Measurements from ENCODE around the gene COQ9. TPM values are rescaled to one million over a fixed set of nuclear protein-coding genes. Genes with fewer than 3 reads are reported as not detected.

COQ9 gene
- total RNA-seq, 1 experiment from 2014 or later = 80.8 TPM

GRCh38 chr16:57482845-57483545, 35.7 kb downstream of the COQ9 start:
- Mint-ChIP-seq H3K4me1 (ENCODE audit: insufficient read depth, unreplicated experiment) (peaks cover 5% of the 10 kb centered on the region), H3K9me3 (ENCODE audit: unreplicated experiment) (no peaks in the 10 kb centered on the region), H3K4me3 (ENCODE audit: unreplicated experiment) (no peak overlapping the region), H3K36me3 (ENCODE audit: insufficient read depth, unreplicated experiment) (no peaks in the 10 kb centered on the region), H3K27me3 (ENCODE audit: insufficient read depth, unreplicated experiment) (no peaks in the 10 kb centered on the region), H3K27ac (ENCODE audit: low read depth, unreplicated experiment) (no peak overlapping the region)
- no TSS peak for BruUV-seq (replicated peaks)
- POLR2A ChIA-PET = no interaction called here
- DNase-seq (ENCODE audit: unreplicated experiment) = no peak
- intact Hi-C loops (cut with micrococcal nuclease) = no loop called here
- TF ChIP-seq CTCF (IDR thresholded peaks at IDR 0.05; ENCODE audit: unreplicated experiment) = no peak
- CTCF ChIA-PET = interaction anchor here (0.6 to 2.6 kb wide), 3 partner anchors 21 to 39 kb away, joined by 3 to 10 read pairs (median 3); partner anchors contain the start of gene POLR2C

GRCh38 chr16:57483725-57484514, 36.6 kb downstream of the COQ9 start:
- DNase-seq (ENCODE audit: unreplicated experiment) = no peak
- no peaks in the 10 kb centered on the region for H3K9me3 Mint-ChIP-seq (ENCODE audit: unreplicated experiment)
- H3K4me1 Mint-ChIP-seq (ENCODE audit: insufficient read depth, unreplicated experiment) = peaks cover 5% of the 10 kb centered on the region
- no TSS peak for BruUV-seq (replicated peaks)
- no peak overlapping the region for H3K27ac Mint-ChIP-seq (ENCODE audit: low read depth, unreplicated experiment)
- ChIA-PET POLR2A (no interaction called here), CTCF (interaction anchor here (0.6 to 2.6 kb wide), 3 partner anchors 22 to 382 kb away, joined by 3 to 10 read pairs (median 3); partner anchors contain the start of gene POLR2C)
- no peak for TF ChIP-seq CTCF (IDR thresholded peaks at IDR 0.05; ENCODE audit: unreplicated experiment)
- no peak overlapping the region for H3K4me3 Mint-ChIP-seq (ENCODE audit: unreplicated experiment)
- no peaks in the 10 kb centered on the region for H3K36me3 Mint-ChIP-seq (ENCODE audit: insufficient read depth, unreplicated experiment)
- intact Hi-C loops (cut with micrococcal nuclease) = no loop called here
- H3K27me3 Mint-ChIP-seq (ENCODE audit: insufficient read depth, unreplicated experiment) = no peaks in the 10 kb centered on the region

GRCh38 chr16:57484515-57485005, 37.3 kb downstream of the COQ9 start:
- POLR2A ChIA-PET = interaction anchor here (0.8 to 1.6 kb wide), 2 partner anchors 11 to 22 kb away, joined by 3 to 5 read pairs; partner anchors contain the start of gene POLR2C

More at GRCh38 chr16:57484515-57485005, 37.3 kb downstream of the COQ9 start:
- no TSS peak for BruUV-seq (replicated peaks)
- CTCF ChIA-PET = interaction anchor here (0.6 to 2.6 kb wide), 4 partner anchors 22 to 382 kb away, joined by 3 to 10 read pairs (median 4); partner anchors contain the start of gene POLR2C
- no peaks in the 10 kb centered on the region for H3K27me3 Mint-ChIP-seq (ENCODE audit: insufficient read depth, unreplicated experiment)
- no peak overlapping the region for H3K27ac Mint-ChIP-seq (ENCODE audit: low read depth, unreplicated experiment)
- no peaks in the 10 kb centered on the region for H3K36me3 Mint-ChIP-seq (ENCODE audit: insufficient read depth, unreplicated experiment)
- H3K4me1 Mint-ChIP-seq (ENCODE audit: insufficient read depth, unreplicated experiment) = peaks cover 5% of the 10 kb centered on the region
- no peaks in the 10 kb centered on the region for H3K9me3 Mint-ChIP-seq (ENCODE audit: unreplicated experiment)
- TF ChIP-seq CTCF (IDR thresholded peaks at IDR 0.05; ENCODE audit: unreplicated experiment) = no peak
- intact Hi-C loops (cut with micrococcal nuclease) = no loop called here
- DNase-seq (ENCODE audit: unreplicated experiment) = no peak
- H3K4me3 Mint-ChIP-seq (ENCODE audit: unreplicated experiment) = no peak overlapping the region

Measured in MCF 10A (cell line).